Measurements from ENCODE around the gene CUEDC2.
A peak's percentile ranks its signal among the peaks of the same experiment; 100 is the strongest.

Gene CUEDC2

GRCh38 chr10:102393411-102394078 is 38.8 kb downstream of the CUEDC2 start:
- no peaks in the 10 kb centered on the region for H3K27me3 Mint-ChIP-seq
- ATAC-seq = no peak
- H3K4me1 Mint-ChIP-seq = peaks cover 45% of the 10 kb centered on the region
- peak overlapping the region; percentile 94 for H3K4me3 Mint-ChIP-seq
- no peaks in the 10 kb centered on the region for H3K9me3 Mint-ChIP-seq
- H3K36me3 Mint-ChIP-seq = peaks cover 28% of the 10 kb centered on the region
- H3K27ac Mint-ChIP-seq = peak overlapping the region; percentile 99

- ATAC-seq = no peak
- Mint-ChIP-seq H3K27me3 (no peaks in the 10 kb centered on the region), H3K9me3 (no peaks in the 10 kb centered on the region), H3K4me3 (no peak overlapping the region), H3K27ac (no peak overlapping the region), H3K36me3 (peaks cover 16% of the 10 kb centered on the region), H3K4me1 (peaks cover 32% of the 10 kb centered on the region)
These were observed 40.1 kb downstream of the CUEDC2 start for GRCh38 chr10:102392306-102392705.

DNA sequence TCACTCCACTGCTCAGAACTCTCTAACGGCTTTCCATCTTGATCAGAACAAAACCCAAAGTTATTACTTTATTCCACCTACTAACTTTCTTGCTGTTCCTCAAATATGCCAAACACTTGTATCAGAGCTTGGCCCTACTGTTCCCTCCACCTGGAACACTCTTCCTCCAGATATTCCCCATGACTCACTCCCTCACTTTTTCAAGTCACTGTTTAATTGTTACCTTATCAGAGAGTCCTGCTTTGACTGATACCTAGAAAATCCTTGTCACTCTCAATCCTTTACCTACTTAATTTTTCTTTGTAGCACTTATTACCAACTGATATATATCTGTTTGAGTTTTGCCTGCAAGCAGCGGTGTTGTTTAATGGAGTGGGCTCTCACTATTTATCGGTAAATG is 42.5 kb downstream of the CUEDC2 start:
- no peak overlapping the region for H3K4me3 Mint-ChIP-seq
- no peaks in the 10 kb centered on the region for H3K9me3 Mint-ChIP-seq
- no peak for ATAC-seq
- no peaks in the 10 kb centered on the region for H3K36me3 Mint-ChIP-seq
- no peak overlapping the region for H3K27ac Mint-ChIP-seq
- peaks cover 24% of the 10 kb centered on the region for H3K4me1 Mint-ChIP-seq
- H3K27me3 Mint-ChIP-seq = no peaks in the 10 kb centered on the region

DNA sequence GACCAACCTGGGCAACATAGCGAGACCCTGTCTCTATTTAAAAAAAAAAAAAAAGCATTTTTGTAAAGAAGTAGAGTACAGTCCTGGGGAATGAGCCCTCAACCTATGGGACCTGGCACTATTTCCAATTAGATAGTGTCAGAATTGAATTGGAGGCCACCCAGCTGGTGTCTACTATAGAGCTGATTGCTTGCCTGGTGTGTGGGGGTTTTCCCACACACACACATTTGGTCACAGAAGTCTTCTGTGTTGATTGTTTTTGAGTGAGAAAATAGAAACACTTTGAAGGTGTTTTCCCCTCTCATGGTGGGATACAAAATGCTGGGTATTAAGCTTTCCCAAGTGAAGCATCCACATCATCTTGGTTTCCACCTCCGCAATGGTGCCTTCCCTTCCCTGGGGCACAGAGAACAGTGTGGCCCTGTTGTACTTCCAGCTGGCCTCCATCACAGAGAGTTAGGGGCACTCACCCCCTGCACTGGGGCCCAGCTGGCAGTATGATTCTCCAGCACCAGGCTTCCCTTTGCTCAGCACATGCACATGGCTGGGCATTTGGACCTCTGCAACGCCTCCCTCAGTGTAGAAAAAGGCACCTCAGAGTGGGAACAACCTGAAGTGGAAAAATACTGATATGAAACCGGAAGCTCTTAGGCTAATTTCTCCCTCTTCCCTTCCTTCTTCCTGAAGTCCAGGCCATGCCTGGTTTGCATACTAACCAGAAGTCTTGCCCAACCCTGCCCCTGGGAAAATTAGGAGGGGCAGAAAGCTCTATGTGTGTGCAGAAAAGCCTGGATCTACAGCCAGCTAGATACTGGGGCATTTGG is 47.6 kb downstream of the CUEDC2 start:
- H3K27ac Mint-ChIP-seq = peak overlapping the region; percentile 9
- peak; percentile 34 for ATAC-seq

GRCh38 chr10:102384053-102384452 is 48.3 kb downstream of the CUEDC2 start:
- Mint-ChIP-seq H3K4me1 (peaks cover 20% of the 10 kb centered on the region), H3K27ac (peak overlapping the region; percentile 9), H3K36me3 (peaks cover 40% of the 10 kb centered on the region), H3K9me3 (no peaks in the 10 kb centered on the region), H3K4me3 (no peak overlapping the region), H3K27me3 (no peaks in the 10 kb centered on the region)
- no peak for ATAC-seq

More for the DNA sequence above, 47.6 kb downstream of the CUEDC2 start:
- H3K4me3 Mint-ChIP-seq = no peak overlapping the region
- H3K27me3 Mint-ChIP-seq = no peaks in the 10 kb centered on the region
- no peaks in the 10 kb centered on the region for H3K9me3 Mint-ChIP-seq
- peaks cover 32% of the 10 kb centered on the region for H3K36me3 Mint-ChIP-seq
- H3K4me1 Mint-ChIP-seq = peaks cover 20% of the 10 kb centered on the region

DNA sequence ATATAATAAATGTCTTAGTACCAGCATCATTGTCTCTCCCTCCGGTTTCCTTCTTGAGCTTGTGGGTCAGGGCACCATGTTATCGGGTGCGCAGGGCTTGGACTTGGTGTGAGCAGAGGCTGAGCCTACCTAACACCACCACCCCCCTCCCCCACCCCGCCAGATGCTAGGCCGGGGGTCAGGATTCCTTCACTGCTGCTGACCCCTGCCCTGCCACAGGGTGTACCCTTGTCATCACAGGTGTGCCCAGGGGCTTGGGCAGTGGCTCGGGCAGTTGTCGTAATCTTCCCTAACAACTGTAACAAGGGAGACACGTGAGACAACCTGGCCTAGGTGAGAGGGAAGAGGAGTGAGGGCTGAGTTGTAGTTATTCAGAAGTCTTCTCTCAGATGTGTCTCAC is 49.5 kb downstream of the CUEDC2 start:
- peaks cover 44% of the 10 kb centered on the region for H3K36me3 Mint-ChIP-seq
- H3K27ac Mint-ChIP-seq = no peak overlapping the region
- no peak overlapping the region for H3K4me3 Mint-ChIP-seq

DNA sequence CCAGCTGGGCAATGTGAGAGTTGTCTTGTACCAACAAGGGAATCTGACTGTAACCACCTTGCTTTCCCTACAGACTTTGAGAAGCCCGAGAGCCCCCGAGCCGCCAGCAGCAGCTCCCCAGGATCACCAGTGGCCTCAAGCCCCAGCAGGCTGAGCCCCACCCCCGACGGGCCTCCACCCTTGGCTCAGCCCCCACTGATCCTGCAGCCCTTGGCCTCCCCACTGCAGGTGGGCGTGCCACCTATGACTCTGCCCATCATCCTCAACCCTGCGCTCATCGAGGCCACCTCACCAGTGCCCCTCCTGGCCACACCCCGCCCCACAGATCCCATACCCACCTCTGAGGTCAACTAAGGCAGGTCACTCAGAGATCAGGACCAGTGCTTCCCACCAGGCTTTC is 50.4 kb downstream of the CUEDC2 start:
- Mint-ChIP-seq H3K4me3 (no peak overlapping the region), H3K4me1 (peaks cover 20% of the 10 kb centered on the region), H3K9me3 (no peaks in the 10 kb centered on the region), H3K27me3 (no peaks in the 10 kb centered on the region), H3K36me3 (peaks cover 45% of the 10 kb centered on the region), H3K27ac (no peak overlapping the region)
- no peak for ATAC-seq

More for the DNA sequence above, 49.5 kb downstream of the CUEDC2 start:
- Mint-ChIP-seq H3K4me1 (peaks cover 20% of the 10 kb centered on the region), H3K9me3 (no peaks in the 10 kb centered on the region), H3K27me3 (no peaks in the 10 kb centered on the region)
- no peak for ATAC-seq

DNA sequence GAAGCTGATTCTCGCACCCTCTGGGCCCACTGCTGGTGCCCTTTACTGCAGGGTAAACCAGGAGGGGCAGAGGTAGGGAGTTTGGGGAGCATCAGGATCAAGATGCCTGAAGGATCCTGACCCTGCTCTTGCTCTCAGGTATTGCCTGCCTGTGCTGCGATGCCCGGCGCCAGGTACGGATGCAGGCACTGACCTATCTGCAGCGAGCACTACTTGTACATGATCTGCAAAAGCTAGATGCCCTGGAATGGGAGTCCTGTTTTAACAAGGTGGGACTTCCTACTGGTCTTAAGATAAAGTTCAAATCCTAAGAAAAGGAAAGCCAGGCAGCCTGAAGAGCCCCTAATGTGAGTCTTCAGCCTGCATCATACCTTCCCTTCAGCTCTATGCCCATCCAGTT is 53.0 kb downstream of the CUEDC2 start:
- Mint-ChIP-seq H3K36me3 (peaks cover 58% of the 10 kb centered on the region), H3K4me3 (no peak overlapping the region), H3K27ac (no peak overlapping the region)

GRCh38 chr10:102376901-102377300 is 55.5 kb downstream of the CUEDC2 start:
- Mint-ChIP-seq H3K4me3 (no peak overlapping the region), H3K9me3 (no peaks in the 10 kb centered on the region), H3K27ac (no peak overlapping the region), H3K36me3 (peaks cover 69% of the 10 kb centered on the region), H3K27me3 (no peaks in the 10 kb centered on the region), H3K4me1 (no peaks in the 10 kb centered on the region)
- no peak for ATAC-seq

More for the DNA sequence above, 53.0 kb downstream of the CUEDC2 start:
- no peaks in the 10 kb centered on the region for H3K9me3 Mint-ChIP-seq
- H3K27me3 Mint-ChIP-seq = no peaks in the 10 kb centered on the region
- peaks cover 9% of the 10 kb centered on the region for H3K4me1 Mint-ChIP-seq
- no peak for ATAC-seq

DNA sequence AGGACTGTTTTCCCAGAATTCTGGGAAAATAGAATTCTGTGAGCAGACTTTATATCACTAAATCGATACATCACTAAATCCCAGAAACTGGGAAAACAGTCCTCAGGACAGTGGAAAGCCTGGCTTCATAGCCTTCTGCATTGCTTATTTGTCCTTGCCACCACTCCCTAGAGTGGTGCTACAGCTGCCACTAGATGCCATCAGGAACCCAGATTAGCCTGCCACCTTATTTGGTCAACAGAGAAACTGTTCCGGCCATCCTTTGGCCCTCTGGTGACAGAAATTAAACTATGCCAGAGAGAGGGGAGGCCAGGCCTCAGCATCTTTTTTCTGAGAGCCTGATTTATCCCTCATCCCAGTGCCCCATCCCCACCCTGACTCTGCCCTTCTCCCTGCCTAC is 56.5 kb downstream of the CUEDC2 start:
- ATAC-seq = no peak
- H3K9me3 Mint-ChIP-seq = no peaks in the 10 kb centered on the region
- H3K27ac Mint-ChIP-seq = no peak overlapping the region
- no peak overlapping the region for H3K4me3 Mint-ChIP-seq
- no peaks in the 10 kb centered on the region for H3K27me3 Mint-ChIP-seq
- peaks cover 69% of the 10 kb centered on the region for H3K36me3 Mint-ChIP-seq
- H3K4me1 Mint-ChIP-seq = no peaks in the 10 kb centered on the region

- peaks cover 69% of the 10 kb centered on the region for H3K36me3 Mint-ChIP-seq
- no peaks in the 10 kb centered on the region for H3K27me3 Mint-ChIP-seq
- H3K4me1 Mint-ChIP-seq = no peaks in the 10 kb centered on the region
- no peak overlapping the region for H3K27ac Mint-ChIP-seq
- no peak for ATAC-seq
- H3K4me3 Mint-ChIP-seq = no peak overlapping the region
- no peaks in the 10 kb centered on the region for H3K9me3 Mint-ChIP-seq
These were observed 57.1 kb downstream of the CUEDC2 start for GRCh38 chr10:102375250-102375649.
